ENCODE results near the gene NEUROD6. TPM values are rescaled to one million over a fixed set of nuclear protein-coding genes. Genes with fewer than 3 reads are reported as not detected.

The NEUROD6 gene
- total RNA-seq, 1 donor from 2014 or later, result not detected

DNA sequence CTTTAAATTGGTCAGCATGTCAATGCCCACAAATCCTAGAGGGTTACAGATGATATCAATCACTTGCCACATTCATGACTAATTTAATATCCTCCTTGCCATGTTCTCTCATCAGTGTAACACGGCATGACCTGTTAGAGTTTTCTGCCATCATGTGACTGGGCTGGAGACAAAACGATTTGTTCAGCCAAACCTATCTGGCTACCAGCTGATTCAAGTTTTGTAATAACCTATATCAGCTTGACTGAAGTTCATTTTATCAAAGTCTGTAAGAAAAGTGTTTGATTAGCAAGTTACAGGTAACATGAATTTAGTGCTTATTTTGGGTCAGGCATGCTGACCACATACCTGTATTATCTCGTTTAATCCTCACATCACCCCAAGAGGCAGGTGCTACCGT, 25.7 kb downstream of the NEUROD6 start:
- Mint-ChIP-seq H3K4me3 (ENCODE audit: unreplicated experiment) (no peak overlapping the region), H3K9me3 (ENCODE audit: unreplicated experiment) (no peaks in the 10 kb centered on the region), H3K4me1 (ENCODE audit: low read depth, unreplicated experiment) (peaks cover 10% of the 10 kb centered on the region), H3K27ac (ENCODE audit: unreplicated experiment) (no peak overlapping the region), H3K27me3 (ENCODE audit: unreplicated experiment) (no peaks in the 10 kb centered on the region), H3K36me3 (ENCODE audit: unreplicated experiment) (no peaks in the 10 kb centered on the region)
- no peak for DNase-seq
- TF ChIP-seq, protein P1, sequence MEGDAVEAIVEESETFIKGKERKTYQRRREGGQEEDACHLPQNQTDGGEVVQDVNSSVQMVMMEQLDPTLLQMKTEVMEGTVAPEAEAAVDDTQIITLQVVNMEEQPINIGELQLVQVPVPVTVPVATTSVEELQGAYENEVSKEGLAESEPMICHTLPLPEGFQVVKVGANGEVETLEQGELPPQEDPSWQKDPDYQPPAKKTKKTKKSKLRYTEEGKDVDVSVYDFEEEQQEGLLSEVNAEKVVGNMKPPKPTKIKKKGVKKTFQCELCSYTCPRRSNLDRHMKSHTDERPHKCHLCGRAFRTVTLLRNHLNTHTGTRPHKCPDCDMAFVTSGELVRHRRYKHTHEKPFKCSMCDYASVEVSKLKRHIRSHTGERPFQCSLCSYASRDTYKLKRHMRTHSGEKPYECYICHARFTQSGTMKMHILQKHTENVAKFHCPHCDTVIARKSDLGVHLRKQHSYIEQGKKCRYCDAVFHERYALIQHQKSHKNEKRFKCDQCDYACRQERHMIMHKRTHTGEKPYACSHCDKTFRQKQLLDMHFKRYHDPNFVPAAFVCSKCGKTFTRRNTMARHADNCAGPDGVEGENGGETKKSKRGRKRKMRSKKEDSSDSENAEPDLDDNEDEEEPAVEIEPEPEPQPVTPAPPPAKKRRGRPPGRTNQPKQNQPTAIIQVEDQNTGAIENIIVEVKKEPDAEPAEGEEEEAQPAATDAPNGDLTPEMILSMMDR (IDR thresholded peaks at IDR 0.05; ENCODE audit: partially characterized antibody, unreplicated experiment), result no peak

DNA sequence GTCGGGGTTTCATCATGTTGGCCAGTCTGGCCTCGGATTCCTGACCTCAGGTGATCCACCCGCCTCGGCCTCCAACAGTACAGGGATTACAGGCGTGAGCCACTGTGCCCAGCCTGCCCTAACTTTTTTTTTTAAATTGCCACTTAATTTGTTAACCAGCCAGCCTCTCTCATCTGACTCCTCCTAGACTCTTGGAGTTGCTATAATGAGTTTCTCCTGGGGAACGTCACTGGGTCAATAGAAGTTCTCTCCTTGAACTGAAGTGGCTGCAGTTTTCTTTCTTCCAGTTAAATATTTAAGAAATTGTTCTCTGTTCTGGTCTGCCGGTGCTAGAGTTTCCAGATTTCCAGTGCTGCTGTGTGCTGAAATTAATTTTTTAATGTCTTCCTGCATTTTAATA, 27.6 kb downstream of the NEUROD6 start:
- Mint-ChIP-seq H3K4me1 (ENCODE audit: low read depth, unreplicated experiment) (peaks cover 24% of the 10 kb centered on the region), H3K9me3 (ENCODE audit: unreplicated experiment) (no peaks in the 10 kb centered on the region), H3K36me3 (ENCODE audit: unreplicated experiment) (no peaks in the 10 kb centered on the region), H3K27ac (ENCODE audit: unreplicated experiment) (no peak overlapping the region), H3K27me3 (ENCODE audit: unreplicated experiment) (no peaks in the 10 kb centered on the region), H3K4me3 (ENCODE audit: unreplicated experiment) (no peak overlapping the region)
- DNase-seq, result no peak
- TF ChIP-seq, protein P1 (IDR thresholded peaks at IDR 0.05; ENCODE audit: partially characterized antibody, unreplicated experiment), result no peak

DNA sequence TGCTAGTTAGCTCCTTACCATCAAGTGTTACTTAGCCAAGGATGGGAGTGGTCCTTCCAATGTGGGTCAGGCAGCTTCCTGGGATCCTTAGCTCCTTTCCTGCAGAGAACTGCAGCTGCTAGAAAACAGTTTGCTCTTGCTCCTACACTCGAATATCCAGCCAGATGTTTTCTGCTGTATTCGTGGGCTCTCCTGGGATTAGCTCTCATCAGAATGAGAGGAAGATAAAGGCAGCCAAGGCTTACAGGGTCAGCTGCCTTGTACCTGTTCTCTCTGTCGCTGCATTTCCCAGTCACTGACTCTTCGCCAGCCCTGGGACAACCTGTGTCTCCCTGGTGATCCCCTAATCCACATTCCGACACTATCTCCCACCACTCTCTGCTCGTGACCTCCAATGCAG, 29.0 kb downstream of the NEUROD6 start:
- no peaks in the 10 kb centered on the region for H3K36me3 Mint-ChIP-seq (ENCODE audit: unreplicated experiment)
- TF ChIP-seq, protein P1 (IDR thresholded peaks at IDR 0.05; ENCODE audit: partially characterized antibody, unreplicated experiment), result no peak
- H3K4me1 Mint-ChIP-seq (ENCODE audit: low read depth, unreplicated experiment), result peaks cover 30% of the 10 kb centered on the region
- DNase-seq, result no peak
- no peak overlapping the region for H3K4me3 Mint-ChIP-seq (ENCODE audit: unreplicated experiment)
- no peak overlapping the region for H3K27ac Mint-ChIP-seq (ENCODE audit: unreplicated experiment)
- no peaks in the 10 kb centered on the region for H3K27me3 Mint-ChIP-seq (ENCODE audit: unreplicated experiment)
- H3K9me3 Mint-ChIP-seq (ENCODE audit: unreplicated experiment), result peaks cover 2% of the 10 kb centered on the region

DNA sequence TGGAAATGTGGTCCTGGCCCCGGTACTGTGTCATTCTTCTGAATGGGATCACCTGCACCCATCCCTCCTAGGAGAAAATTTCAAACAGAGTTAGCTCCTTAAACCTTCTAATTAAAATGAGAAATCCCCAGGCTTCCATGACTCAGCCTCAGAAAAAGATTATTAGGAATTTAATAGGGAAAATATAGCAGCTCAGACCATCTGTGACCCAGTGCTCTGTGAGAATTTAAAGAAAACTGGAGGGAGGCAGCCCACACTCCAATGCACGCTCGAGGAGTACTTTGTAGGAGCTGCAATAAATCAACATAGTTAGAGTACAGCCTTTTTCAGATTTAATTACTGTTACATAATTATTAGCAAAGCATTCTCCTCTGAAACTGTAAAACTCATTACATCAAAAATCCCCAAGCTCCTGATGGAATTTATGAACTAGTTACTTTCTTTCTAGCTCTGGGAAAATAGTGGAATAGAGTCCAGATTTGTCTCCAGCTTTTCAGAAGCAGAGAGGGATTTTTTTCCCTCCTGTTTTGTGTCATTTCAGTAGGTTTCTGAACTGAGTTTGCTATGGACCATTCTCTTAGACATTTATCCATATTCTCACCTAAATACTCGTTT, 30.1 kb downstream of the NEUROD6 start:
- no peaks in the 10 kb centered on the region for H3K36me3 Mint-ChIP-seq (ENCODE audit: unreplicated experiment)

DNA sequence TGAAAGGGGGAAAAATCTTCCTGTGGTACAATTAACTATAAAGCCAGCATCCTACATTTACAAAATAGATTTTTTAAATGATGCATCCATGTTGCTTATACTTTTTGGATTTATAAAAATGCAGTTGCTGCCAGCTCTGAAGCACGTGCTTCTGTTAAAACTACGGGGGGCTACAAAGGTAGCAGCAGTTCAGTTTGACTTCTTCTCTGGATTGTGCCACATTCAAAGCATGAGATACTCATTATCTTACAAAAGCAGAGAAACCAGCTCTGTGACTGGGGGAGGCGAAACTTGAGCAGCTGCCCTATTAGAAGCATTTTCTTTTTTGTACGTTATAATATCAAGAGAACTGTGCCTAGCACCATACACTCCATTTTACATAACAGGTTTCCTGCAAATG, 31.1 kb downstream of the NEUROD6 start:
- H3K9me3 Mint-ChIP-seq (ENCODE audit: unreplicated experiment), result peaks cover 2% of the 10 kb centered on the region
- TF ChIP-seq, protein P1 (IDR thresholded peaks at IDR 0.05; ENCODE audit: partially characterized antibody, unreplicated experiment), result no peak
- peaks cover 1% of the 10 kb centered on the region for H3K27me3 Mint-ChIP-seq (ENCODE audit: unreplicated experiment)
- peaks cover 42% of the 10 kb centered on the region for H3K4me1 Mint-ChIP-seq (ENCODE audit: low read depth, unreplicated experiment)
- no peak overlapping the region for H3K4me3 Mint-ChIP-seq (ENCODE audit: unreplicated experiment)
- H3K36me3 Mint-ChIP-seq (ENCODE audit: unreplicated experiment), result no peaks in the 10 kb centered on the region
- DNase-seq, result no peak
- no peak overlapping the region for H3K27ac Mint-ChIP-seq (ENCODE audit: unreplicated experiment)

More for the DNA sequence above, 30.1 kb downstream of the NEUROD6 start:
- H3K4me3 Mint-ChIP-seq (ENCODE audit: unreplicated experiment), result no peak overlapping the region
- H3K27me3 Mint-ChIP-seq (ENCODE audit: unreplicated experiment), result no peaks in the 10 kb centered on the region
- peaks cover 41% of the 10 kb centered on the region for H3K4me1 Mint-ChIP-seq (ENCODE audit: low read depth, unreplicated experiment)
- TF ChIP-seq, protein P1 (IDR thresholded peaks at IDR 0.05; ENCODE audit: partially characterized antibody, unreplicated experiment), result no peak
- no peak overlapping the region for H3K27ac Mint-ChIP-seq (ENCODE audit: unreplicated experiment)
- peaks cover 2% of the 10 kb centered on the region for H3K9me3 Mint-ChIP-seq (ENCODE audit: unreplicated experiment)
- no peak for DNase-seq
